ENCODE data around the gene AKAP8L. TPM values are rescaled to one million over a fixed set of nuclear protein-coding genes. Genes with fewer than 3 reads are reported as not detected.

The AKAP8L gene
- total and polyA plus RNA-seq, 9 of the 15 experiments (the other 6 are each of a cell fraction or from before 2014, with no cell fraction given), result 2.4 to 116 (median 70.7) TPM

- TF ChIP-seq TAF7 (tag; IDR thresholded peaks at IDR 0.05) (peak; percentile 71), ZHX1 (conservative IDR thresholded peaks at IDR 0.05; ENCODE audit: low read length) (no peak), TBP (optimal IDR thresholded peaks at IDR 0.05; ENCODE audit: low read depth, low read length) (peak; percentile 81), MXD1 (CRISPR knock-in tag; IDR thresholded peaks at IDR 0.05; ENCODE audit: borderline replicate concordance, poor library complexity, severe bottlenecking) (peak; percentile 75), AFF1 (IDR thresholded peaks at IDR 0.05; ENCODE audit: low read depth in 1 of 2, partially characterized antibody in 2 of 2) (no peak), PKNOX1 (IDR thresholded peaks at IDR 0.05) (0 out of 2 replicates have a peak, but pooled peaks have one; percentile 6), SMAD1 (IDR thresholded peaks at IDR 0.05; ENCODE audit: low read depth, low read length, partially characterized antibody) (peak; percentile 51), HEY1 (CRISPR knock-in tag; IDR thresholded peaks at IDR 0.05; ENCODE audit: borderline replicate concordance) (no peak), E2F1 (CRISPR knock-in tag; IDR thresholded peaks at IDR 0.05) (0 out of 2 replicates have a peak, but pooled peaks have one; percentile 62), ARID4B (CRISPR knock-in tag; IDR thresholded peaks at IDR 0.05) (peak; percentile 94)
Measured at GRCh38 chr19:15432629-15433518, 14.1 kb upstream of the AKAP8L start (continued).
